Vagina (tissue), 2 donors: ENCODE data around the gene CCDC185.

Source experiments
- CTCF ChIP-seq, 3 experiments: fragments of 450-650 bp in 2 of 3; fragments of 200-600 bp in 1 of 3; sonication (generic) in 1 of 3; IDR thresholded peaks; one replicate each; pipeline ENCODE4 v1.5.1; 2017 to 2019; ENCODE audit warnings: antibody characterized with exemption in 3 of 3, mild to moderate bottlenecking in 2 of 3, moderate library complexity in 2 of 3
- POLR2A ChIP-seq, 2 donors: fragments of 450-650 bp; IDR thresholded peaks; one replicate each; pipeline ENCODE4 v1.6.1; 2017; ENCODE audit warnings: antibody characterized with exemption in 2 of 2, mild to moderate bottlenecking in 2 of 2, moderate library complexity in 2 of 2
- POLR2AphosphoS5 ChIP-seq, 2 donors: sonication (generic); formaldehyde crosslinking; IDR thresholded peaks; one replicate each; pipeline ENCODE4 v1.9.0; 2017; ENCODE audit warnings: antibody characterized with exemption in 2 of 2, mild to moderate bottlenecking in 2 of 2, low read depth in 1 of 2; ENCODE audit not compliant: insufficient read depth in 1 of 2

GRCh38 chr1:223386013-223386412 is 7.2 kb upstream of the CCDC185 start:
- TF ChIP-seq CTCF (IDR thresholded peaks at IDR 0.05) = no peak
- TF ChIP-seq POLR2A (IDR thresholded peaks at IDR 0.05) = no peak
- no peak for TF ChIP-seq POLR2AphosphoS5 (IDR thresholded peaks at IDR 0.05; ENCODE audit: insufficient read depth in 1 of 2, low read depth in 1 of 2)
